SK-N-SH treated with all-trans-retinoic acid at 6 μM for 48 hours (cell line): ENCODE data around the gene ATP6V1G1.
"Not testable (repeated sequence)": the region's sequence is repeated elsewhere in the genome, so short reads cannot be mapped to it uniquely, and the experiment has no call there.

Experiments used
- ATAC-seq: fragments of 200-7000 bp; cut with Tn5 transposase; 3 replicates; pipeline ENCODE4 v1.9.1; 2020; ENCODE audit warnings: mild to moderate bottlenecking, moderate library complexity
- CREB5 ChIP-seq: fragments of 250-450 bp; sonication (Bioruptor Pico); IDR thresholded peaks from 2 replicates; pipeline ENCODE4 v1.5.1; 2020; ENCODE audit warnings: low read depth, mild to moderate bottlenecking, moderate library complexity
- CSDC2 ChIP-seq: fragments of 250-450 bp; sonication (Bioruptor Pico); IDR thresholded peaks from 2 replicates; pipeline ENCODE4 v1.5.0; 2020; ENCODE audit warnings: mild to moderate bottlenecking, moderate library complexity
- CSRNP3 ChIP-seq: fragments of 250-450 bp; sonication (Bioruptor Pico); IDR thresholded peaks from 2 replicates; pipeline ENCODE4 v1.5.1; 2021; ENCODE audit warnings: mild to moderate bottlenecking, moderate library complexity
- ESRRG ChIP-seq: fragments of 250-450 bp; sonication (Bioruptor Pico); IDR thresholded peaks from 2 replicates; pipeline ENCODE4 v1.6.1; 2021; ENCODE audit warnings: mild to moderate bottlenecking
- GLIS3 ChIP-seq: fragments of 250-450 bp; sonication (Bioruptor Pico); IDR thresholded peaks from 2 replicates; pipeline ENCODE4 v1.5.0; 2020; ENCODE audit warnings: mild to moderate bottlenecking, moderate library complexity
- ISL1 ChIP-seq: fragments of 250-450 bp; sonication (Bioruptor Pico); IDR thresholded peaks from 2 replicates; pipeline ENCODE4 v2.1.2; 2022; ENCODE audit warnings: mild to moderate bottlenecking, moderate library complexity
- PATZ1 ChIP-seq: fragments of 250-450 bp; sonication (Bioruptor Pico); IDR thresholded peaks from 2 replicates; pipeline ENCODE4 v1.8.0; 2020; ENCODE audit warnings: mild to moderate bottlenecking, moderate library complexity, borderline replicate concordance
- POU6F1 ChIP-seq: fragments of 250-450 bp; sonication (Bioruptor Pico); IDR thresholded peaks from 2 replicates; pipeline ENCODE4 v1.8.0; 2021; ENCODE audit warnings: low read depth, mild to moderate bottlenecking, moderate library complexity, borderline replicate concordance
- RARB ChIP-seq: fragments of 250-450 bp; sonication (Bioruptor Pico); IDR thresholded peaks from 2 replicates; pipeline ENCODE4 v1.8.0; 2021; ENCODE audit warnings: mild to moderate bottlenecking, moderate library complexity
- TCF4 ChIP-seq: fragments of 250-450 bp; sonication (Bioruptor Pico); IDR thresholded peaks from 2 replicates; pipeline ENCODE4 v1.8.0; 2021; ENCODE audit warnings: mild to moderate bottlenecking, moderate library complexity, borderline replicate concordance
- TOX ChIP-seq: fragments of 250-450 bp; sonication (Bioruptor Pico); IDR thresholded peaks from 2 replicates; pipeline ENCODE4 v1.8.0; 2021; ENCODE audit warnings: mild to moderate bottlenecking, moderate library complexity, borderline replicate concordance
- TSHZ2 ChIP-seq: fragments of 250-450 bp; sonication (Bioruptor Pico); IDR thresholded peaks from 2 replicates; pipeline ENCODE4 v1.5.0; 2020; ENCODE audit warnings: mild to moderate bottlenecking, moderate library complexity
- ZC3H10 ChIP-seq: fragments of 250-450 bp; sonication (Bioruptor Pico); IDR thresholded peaks from 2 replicates; pipeline ENCODE4 v1.5.1; 2021; ENCODE audit warnings: mild to moderate bottlenecking, moderate library complexity
- ZNF565 ChIP-seq: fragments of 450-650 bp; formaldehyde crosslinking; conservative IDR thresholded peaks from 2 replicates; pipeline ENCODE4 v1.5.0; 2020; ENCODE audit warnings: low read depth, mild to moderate bottlenecking, moderate library complexity
- ZNF70 ChIP-seq: fragments of 450-650 bp; formaldehyde crosslinking; IDR thresholded peaks from 2 replicates; pipeline ENCODE4 v1.5.0; 2020; ENCODE audit warnings: mild to moderate bottlenecking, moderate library complexity
- ZNF8 ChIP-seq: fragments of 450-650 bp; formaldehyde crosslinking; IDR thresholded peaks from 2 replicates; pipeline ENCODE4 v1.5.0; 2020; ENCODE audit warnings: mild to moderate bottlenecking, moderate library complexity

ATP6V1G1 gene

GRCh38 chr9:114574438-114574837 lies 13.1 kb upstream of the ATP6V1G1 start:
- ATAC-seq, result no peak

GRCh38 chr9:114576779-114577178 lies 10.8 kb upstream of the ATP6V1G1 start:
- not testable (repeated sequence) for ATAC-seq

More at GRCh38 chr9:114574438-114574837, 13.1 kb upstream of the ATP6V1G1 start:
- TF ChIP-seq ZNF70 (CRISPR knock-in tag) (no peak), TCF4 (no peak), PATZ1 (CRISPR knock-in tag) (no peak), RARB (CRISPR knock-in tag) (no peak)

GRCh38 chr9:114578134-114578533 lies 9.4 kb upstream of the ATP6V1G1 start:
- ATAC-seq, result not testable (repeated sequence)

- no peak for ATAC-seq
Observed at GRCh38 chr9:114580609-114581193, 6.9 kb upstream of the ATP6V1G1 start.

GRCh38 chr9:114583371-114584155 lies 4.0 kb upstream of the ATP6V1G1 start:
- no peak for ATAC-seq
- TF ChIP-seq ESRRG (CRISPR knock-in tag), result no peak
- no peak for TF ChIP-seq TSHZ2
- no peak for TF ChIP-seq PATZ1 (CRISPR knock-in tag)
- TF ChIP-seq POU6F1 (CRISPR knock-in tag), result no peak
- no peak for TF ChIP-seq ISL1 (CRISPR knock-in tag)
- no peak for TF ChIP-seq ZNF8 (CRISPR knock-in tag)
- no peak for TF ChIP-seq CREB5
- no peak for TF ChIP-seq GLIS3 (CRISPR knock-in tag)
- TF ChIP-seq TOX (CRISPR knock-in tag), result no peak
- no peak for TF ChIP-seq ZC3H10 (CRISPR knock-in tag)
- no peak for TF ChIP-seq ZNF70 (CRISPR knock-in tag)
- TF ChIP-seq ZNF565 (CRISPR knock-in tag), result no peak
- no peak for TF ChIP-seq RARB (CRISPR knock-in tag)

More at GRCh38 chr9:114580609-114581193, 6.9 kb upstream of the ATP6V1G1 start:
- TF ChIP-seq CSDC2, result no peak
- TF ChIP-seq CSRNP3 (CRISPR knock-in tag), result no peak
- no peak for TF ChIP-seq ZNF70 (CRISPR knock-in tag)
- TF ChIP-seq POU6F1 (CRISPR knock-in tag), result no peak
